Fibroblast of skin of left quadriceps (primary cell): ENCODE data around the gene FGF11.

Experiments
- DNase-seq, 2 experiments: peaks; one replicate each; pipeline ENCODE4 v3.0.0-alpha.2; 2013; ENCODE audit warnings: low read depth in 2 of 2

FGF11 gene

GRCh38 chr17:7408252-7408727 lies 31.0 kb upstream of the FGF11 start:
- DNase-seq, result no peak

- no peak for DNase-seq
Observed at GRCh38 chr17:7408863-7409262, 30.4 kb upstream of the FGF11 start.

- no peak for DNase-seq
Observed at GRCh38 chr17:7409716-7410115, 29.6 kb upstream of the FGF11 start.

GRCh38 chr17:7410634-7411426 lies 28.5 kb upstream of the FGF11 start:
- no peak for DNase-seq

DNA sequence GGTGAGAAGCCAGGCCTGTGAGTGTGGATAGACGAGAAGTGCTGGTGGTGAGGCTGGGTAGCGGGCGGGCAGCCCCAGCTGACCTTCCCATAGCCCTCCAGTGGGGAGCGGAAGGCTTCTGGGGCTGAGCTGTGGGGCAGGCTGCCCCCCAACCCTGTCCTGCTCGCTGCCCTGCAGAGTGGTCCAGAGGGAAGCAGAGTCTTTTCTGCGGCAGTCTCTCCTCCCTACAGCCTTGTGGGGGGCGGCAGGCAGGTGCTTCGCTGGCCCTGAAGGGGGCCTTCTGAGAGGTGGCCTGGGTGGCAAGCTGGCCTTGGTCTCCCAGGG lies 27.9 kb upstream of the FGF11 start:
- DNase-seq, result no peak

DNA sequence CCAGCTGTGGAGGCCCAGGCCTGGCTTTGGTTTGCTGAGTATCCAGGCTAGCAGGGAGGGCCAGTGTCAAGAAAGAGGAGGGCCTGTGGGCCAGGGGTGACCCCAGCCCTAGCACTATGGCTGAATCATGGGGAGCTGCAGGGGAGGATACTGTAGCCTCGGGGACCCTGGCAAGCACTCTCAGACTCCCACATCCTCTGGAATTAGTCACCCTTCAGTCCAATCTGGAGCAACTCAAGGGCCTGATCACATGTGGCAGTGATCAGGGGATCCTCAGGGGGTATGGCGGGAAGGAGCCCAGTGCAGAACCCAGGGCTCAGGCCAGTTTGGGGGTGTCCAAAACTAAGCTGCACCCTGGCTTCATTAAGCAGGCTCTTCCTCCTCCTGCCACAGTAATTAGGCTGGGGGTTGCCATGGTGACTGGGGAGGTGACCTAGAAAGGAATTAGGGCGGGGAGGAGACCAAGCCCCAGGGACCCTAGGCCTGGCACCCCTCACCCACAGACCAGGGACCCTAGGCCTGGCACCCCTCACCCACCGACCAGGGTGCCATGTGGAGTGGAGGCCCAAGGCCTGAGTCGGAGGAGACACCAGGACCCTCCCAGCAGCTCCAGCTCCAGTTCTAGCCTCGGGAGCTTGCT lies 25.8 kb upstream of the FGF11 start:
- no peak for DNase-seq

GRCh38 chr17:7414837-7415236 lies 24.5 kb upstream of the FGF11 start:
- DNase-seq, result no peak

DNA sequence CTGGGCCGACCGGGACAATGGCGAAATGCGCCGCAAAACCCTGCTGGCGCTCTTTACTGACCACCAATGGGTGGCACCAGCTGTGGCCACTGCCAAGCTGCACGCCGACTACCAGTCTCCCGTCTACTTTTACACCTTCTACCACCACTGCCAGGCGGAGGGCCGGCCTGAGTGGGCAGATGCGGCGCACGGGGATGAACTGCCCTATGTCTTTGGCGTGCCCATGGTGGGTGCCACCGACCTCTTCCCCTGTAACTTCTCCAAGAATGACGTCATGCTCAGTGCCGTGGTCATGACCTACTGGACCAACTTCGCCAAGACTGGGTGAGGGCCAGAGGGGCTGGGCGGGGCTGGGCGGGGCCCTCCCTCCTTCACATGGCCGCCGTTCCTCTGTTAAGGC lies 23.5 kb upstream of the FGF11 start:
- no peak for DNase-seq

DNA sequence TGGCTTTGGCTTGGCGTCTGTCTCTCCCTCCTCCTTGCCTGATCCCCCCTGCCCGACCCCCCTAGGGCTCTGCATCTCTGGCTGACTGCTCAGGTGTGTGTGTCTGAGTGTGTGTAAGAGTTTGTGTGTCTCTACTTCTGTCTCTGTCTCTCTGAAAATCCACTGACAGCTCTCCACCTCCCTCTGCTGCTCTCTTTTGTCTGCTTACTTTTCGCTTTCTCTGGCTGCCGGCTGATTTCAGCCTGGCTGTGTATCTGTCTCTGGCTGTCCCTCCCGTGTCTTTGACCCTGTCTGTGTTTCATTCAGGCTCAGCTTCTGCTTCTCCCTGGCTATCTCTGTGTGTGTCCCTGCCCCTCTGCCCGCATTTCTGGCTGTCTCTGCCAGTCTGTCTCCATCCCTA lies 23.0 kb upstream of the FGF11 start:
- DNase-seq, result no peak

DNA sequence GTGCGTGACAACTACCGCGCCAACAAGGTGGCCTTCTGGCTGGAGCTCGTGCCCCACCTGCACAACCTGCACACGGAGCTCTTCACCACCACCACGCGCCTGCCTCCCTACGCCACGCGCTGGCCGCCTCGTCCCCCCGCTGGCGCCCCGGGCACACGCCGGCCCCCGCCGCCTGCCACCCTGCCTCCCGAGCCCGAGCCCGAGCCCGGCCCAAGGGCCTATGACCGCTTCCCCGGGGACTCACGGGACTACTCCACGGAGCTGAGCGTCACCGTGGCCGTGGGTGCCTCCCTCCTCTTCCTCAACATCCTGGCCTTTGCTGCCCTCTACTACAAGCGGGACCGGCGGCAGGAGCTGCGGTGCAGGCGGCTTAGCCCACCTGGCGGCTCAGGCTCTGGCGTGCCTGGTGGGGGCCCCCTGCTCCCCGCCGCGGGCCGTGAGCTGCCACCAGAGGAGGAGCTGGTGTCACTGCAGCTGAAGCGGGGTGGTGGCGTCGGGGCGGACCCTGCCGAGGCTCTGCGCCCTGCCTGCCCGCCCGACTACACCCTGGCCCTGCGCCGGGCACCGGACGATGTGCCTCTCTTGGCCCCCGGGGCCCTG lies 22.2 kb upstream of the FGF11 start:
- DNase-seq, result no peak

DNA sequence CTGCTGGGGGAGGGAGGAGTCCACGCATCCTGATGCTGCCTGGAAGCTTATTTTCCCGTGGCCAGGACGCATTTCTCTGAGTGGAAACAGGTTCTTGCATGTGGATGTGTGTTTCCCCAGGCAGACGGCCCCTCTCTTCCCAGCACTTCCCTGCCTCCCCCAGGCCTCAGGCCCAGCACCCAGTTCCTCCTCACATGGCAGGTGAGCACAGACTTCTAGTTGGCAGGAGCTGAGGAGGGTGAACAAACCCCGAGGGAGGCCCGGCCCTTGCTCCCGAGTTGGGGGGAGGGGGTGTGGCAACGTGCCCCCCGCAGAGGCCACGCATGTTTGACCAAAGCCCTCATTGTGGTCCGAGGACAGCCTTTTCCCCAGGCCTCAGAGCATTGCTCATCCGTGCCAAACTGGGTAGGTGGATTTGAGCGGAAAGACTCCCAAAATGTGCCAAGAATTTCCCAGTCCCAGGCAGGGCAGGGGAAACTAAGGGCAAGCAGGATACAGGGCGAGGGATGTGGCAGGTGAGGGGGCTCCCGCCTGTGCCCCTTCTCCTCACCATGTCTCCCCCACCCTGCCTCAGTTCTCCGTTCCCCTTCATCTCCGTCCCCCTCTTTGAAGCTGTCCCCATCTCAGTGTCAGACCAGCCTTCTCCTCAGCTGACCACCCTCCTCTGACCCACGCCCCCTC lies 20.7 kb upstream of the FGF11 start:
- no peak for DNase-seq

- DNase-seq, result no peak
Observed at GRCh38 chr17:7419819-7420610, 19.3 kb upstream of the FGF11 start, which contains the start of gene SPEM1. Gene SPEM1 (plus strand): TSS chr17:7420324. CDS start chr17:7420385, 61 bp downstream.

DNA sequence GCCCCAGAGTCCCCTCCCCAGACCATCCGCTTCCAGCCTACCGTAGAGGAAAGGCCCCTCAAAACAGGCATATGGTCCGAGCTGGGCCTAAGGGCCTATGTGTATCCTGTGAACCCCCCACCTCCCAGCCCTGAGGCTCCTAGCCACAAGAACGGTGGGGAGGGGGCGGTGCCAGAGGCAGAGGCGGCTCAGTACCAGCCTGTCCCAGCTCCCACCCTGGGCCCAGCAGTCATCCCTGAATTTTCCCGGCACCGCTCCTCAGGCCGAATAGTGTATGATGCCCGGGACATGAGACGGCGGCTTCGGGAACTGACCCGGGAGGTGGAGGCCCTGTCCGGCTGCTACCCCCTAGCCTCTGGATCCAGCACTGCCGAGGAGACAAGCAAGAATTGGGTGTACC lies 18.1 kb upstream of the FGF11 start:
- DNase-seq, result no peak

- DNase-seq, result no peak
Observed at GRCh38 chr17:7423679-7424078, 15.6 kb upstream of the FGF11 start.

GRCh38 chr17:7425316-7425715 lies 14.0 kb upstream of the FGF11 start, which contains the start of gene SPEM2:
Gene SPEM2 (plus strand): TSS chr17:7425616. CDS start chr17:7425689, 73 bp downstream.
- no peak for DNase-seq

GRCh38 chr17:7425756-7426155 lies 13.6 kb upstream of the FGF11 start:
- DNase-seq, result no peak

DNA sequence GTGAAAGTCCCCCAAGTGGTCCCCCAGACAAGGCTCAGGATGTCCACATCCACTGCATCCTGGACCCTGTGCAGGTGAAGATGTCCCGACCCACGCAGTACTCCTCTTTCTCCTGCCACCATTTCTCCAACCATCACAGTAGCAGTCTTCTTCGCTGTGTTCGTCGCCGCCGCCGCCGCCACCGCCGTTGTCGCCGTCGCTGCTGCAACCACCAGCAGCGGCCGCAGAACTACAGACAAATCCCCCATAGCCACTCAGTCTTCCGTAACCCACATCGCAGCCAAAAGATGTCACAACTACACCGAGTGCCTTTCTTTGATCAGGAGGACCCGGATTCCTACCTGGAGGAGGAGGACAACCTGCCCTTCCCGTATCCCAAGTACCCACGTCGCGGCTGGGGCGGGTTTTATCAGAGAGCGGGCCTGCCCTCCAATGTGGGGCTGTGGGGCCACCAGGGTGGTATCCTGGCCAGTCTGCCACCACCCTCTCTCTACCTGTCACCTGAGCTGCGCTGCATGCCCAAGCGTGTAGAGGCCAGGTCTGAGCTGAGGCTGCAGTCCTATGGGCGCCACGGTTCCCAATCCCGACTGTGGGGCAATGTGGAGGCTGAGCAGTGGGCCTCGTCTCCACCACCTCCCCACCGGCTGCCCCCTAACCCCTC lies 13.0 kb upstream of the FGF11 start:
- no peak for DNase-seq

GRCh38 chr17:7426896-7427489 lies 12.3 kb upstream of the FGF11 start:
- DNase-seq, result no peak

- no peak for DNase-seq
Observed at GRCh38 chr17:7427549-7427948, 11.8 kb upstream of the FGF11 start.

DNA sequence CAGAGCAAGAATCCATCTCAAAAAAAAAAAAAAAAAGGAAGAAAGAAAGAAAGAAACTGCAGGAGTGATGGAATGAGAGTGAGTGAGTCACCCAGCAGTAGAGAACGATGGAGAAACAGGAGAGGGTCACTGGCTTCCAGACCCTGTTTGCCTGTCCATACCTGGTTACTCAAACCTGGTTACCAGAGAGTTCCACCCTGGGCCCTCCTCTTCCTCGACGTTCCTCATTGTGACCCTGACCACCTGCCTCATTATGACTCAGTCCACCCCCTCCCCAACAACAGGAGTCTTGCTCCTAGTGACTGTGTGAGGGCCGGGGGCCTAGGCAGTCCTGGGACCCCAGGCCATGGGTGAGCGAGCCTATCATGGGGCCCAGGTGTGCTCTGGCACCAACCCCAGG lies 10.8 kb upstream of the FGF11 start, which contains the start of gene SPEM3:
SPEM3 (plus strand) TSS at position 301 of the 400 bp plus-strand sequence; CDS start at position 347, 46 bp downstream.
- DNase-seq, result no peak
